ENCODE results near the gene C1orf198.

Gene C1orf198

GRCh38 chr1:230833511-230833910 is 34.8 kb downstream of the C1orf198 start:
- DNase-seq (ENCODE audit: low read depth), result no peak

- no peak for DNase-seq (ENCODE audit: low read depth)
Observed at GRCh38 chr1:230832476-230832875, 35.8 kb downstream of the C1orf198 start.

GRCh38 chr1:230831771-230832170 is 36.5 kb downstream of the C1orf198 start:
- no peak for DNase-seq (ENCODE audit: low read depth)

GRCh38 chr1:230828421-230828820 is 39.9 kb downstream of the C1orf198 start:
- DNase-seq (ENCODE audit: low read depth), result no peak

GRCh38 chr1:230827801-230828200 is 40.5 kb downstream of the C1orf198 start:
- no peak for DNase-seq (ENCODE audit: low read depth)

- DNase-seq (ENCODE audit: low read depth), result no peak
Observed at GRCh38 chr1:230827081-230827681, 41.1 kb downstream of the C1orf198 start.

GRCh38 chr1:230826166-230826875 is 42.0 kb downstream of the C1orf198 start:
- no peak for DNase-seq (ENCODE audit: low read depth)

GRCh38 chr1:230825761-230826160 is 42.6 kb downstream of the C1orf198 start:
- no peak for DNase-seq (ENCODE audit: low read depth)

- no peak for DNase-seq (ENCODE audit: low read depth)
Observed at GRCh38 chr1:230824919-230825721, 43.2 kb downstream of the C1orf198 start.

GRCh38 chr1:230824551-230824918 is 43.8 kb downstream of the C1orf198 start:
- DNase-seq (ENCODE audit: low read depth), result no peak

- no peak for DNase-seq (ENCODE audit: low read depth)
Observed at GRCh38 chr1:230823931-230824381, 44.4 kb downstream of the C1orf198 start.

- no peak for DNase-seq (ENCODE audit: low read depth)
Observed at GRCh38 chr1:230823426-230823825, 44.9 kb downstream of the C1orf198 start.

- DNase-seq (ENCODE audit: low read depth), result no peak
Observed at GRCh38 chr1:230822092-230822581, 46.2 kb downstream of the C1orf198 start.

- no peak for DNase-seq (ENCODE audit: low read depth)
Observed at GRCh38 chr1:230821346-230821745, 47.0 kb downstream of the C1orf198 start.

GRCh38 chr1:230820568-230820967 is 47.8 kb downstream of the C1orf198 start:
- DNase-seq (ENCODE audit: low read depth), result no peak

- no peak for DNase-seq (ENCODE audit: low read depth)
Observed at GRCh38 chr1:230819976-230820375, 48.3 kb downstream of the C1orf198 start.

- DNase-seq (ENCODE audit: low read depth), result no peak
Observed at GRCh38 chr1:230818901-230819300, 49.4 kb downstream of the C1orf198 start.

- no peak for DNase-seq (ENCODE audit: low read depth)
Observed at GRCh38 chr1:230818367-230818766, 50.0 kb downstream of the C1orf198 start.

GRCh38 chr1:230816018-230816417 is 52.3 kb downstream of the C1orf198 start:
- DNase-seq (ENCODE audit: low read depth), result no peak

- no peak for DNase-seq (ENCODE audit: low read depth)
Observed at GRCh38 chr1:230814949-230815692, 53.2 kb downstream of the C1orf198 start.

- DNase-seq (ENCODE audit: low read depth), result no peak
Observed at GRCh38 chr1:230812568-230812967, 55.8 kb downstream of the C1orf198 start.
